Measurements from ENCODE around the gene CKAP2L. TPM values are rescaled to one million over a fixed set of nuclear protein-coding genes. Genes with fewer than 3 reads are reported as not detected.
A peak's percentile ranks its signal among the peaks of the same experiment; 100 is the strongest.

CKAP2L gene
- total RNA-seq, 1 donor from 2014 or later, result 0.30 TPM

GRCh38 chr2:112793449-112793978 is 29.1 kb upstream of the CKAP2L start:
- ATAC-seq (ENCODE audit: poor library complexity) (peak; percentile 63), DNase-seq (no peak)
- intact Hi-C loops (cut with DNase I), result no loop called here

- intact Hi-C loops (cut with DNase I), result no loop called here
- no peak for DNase-seq
- no peak for ATAC-seq (ENCODE audit: poor library complexity)
These were observed 28.0 kb upstream of the CKAP2L start for GRCh38 chr2:112792419-112792818.

- intact Hi-C loops (cut with DNase I), result no loop called here
- ATAC-seq (ENCODE audit: poor library complexity), result no peak
- DNase-seq, result no peak
These were observed 27.4 kb upstream of the CKAP2L start for GRCh38 chr2:112791693-112792230.

- intact Hi-C loops (cut with DNase I), result no loop called here
- no peak for ATAC-seq (ENCODE audit: poor library complexity)
- no peak for DNase-seq
These were observed 26.6 kb upstream of the CKAP2L start for GRCh38 chr2:112791019-112791418.

GRCh38 chr2:112790305-112790704 is 25.9 kb upstream of the CKAP2L start:
- intact Hi-C loops (cut with DNase I), result no loop called here
- DNase-seq, result no peak
- no peak for ATAC-seq (ENCODE audit: poor library complexity)

GRCh38 chr2:112789186-112789585 is 24.8 kb upstream of the CKAP2L start:
- DNase-seq (no peak), ATAC-seq (ENCODE audit: poor library complexity) (no peak)
- intact Hi-C loops (cut with DNase I), result no loop called here

- ATAC-seq (ENCODE audit: poor library complexity), result no peak
- intact Hi-C loops (cut with DNase I), result no loop called here
- no peak for DNase-seq
These were observed 24.2 kb upstream of the CKAP2L start for GRCh38 chr2:112788653-112789052.

- no peak for ATAC-seq (ENCODE audit: poor library complexity)
- DNase-seq, result no peak
- intact Hi-C loops (cut with DNase I), result no loop called here
These were observed 23.5 kb upstream of the CKAP2L start for GRCh38 chr2:112787729-112788393.

GRCh38 chr2:112787294-112787693 is 22.9 kb upstream of the CKAP2L start:
- intact Hi-C loops (cut with DNase I), result no loop called here
- DNase-seq, result no peak
- ATAC-seq (ENCODE audit: poor library complexity), result no peak

GRCh38 chr2:112784199-112785189 is 20.1 kb upstream of the CKAP2L start, which contains the start of gene IL1A:
IL1A (minus strand) TSS chr2:112784493; CDS start chr2:112783770, 723 bp downstream.
- no peak for DNase-seq
- intact Hi-C loops (cut with DNase I), result no loop called here
- no peak for ATAC-seq (ENCODE audit: poor library complexity)

GRCh38 chr2:112783187-112783714 is 18.8 kb upstream of the CKAP2L start:
- ATAC-seq (ENCODE audit: poor library complexity) (no peak), DNase-seq (no peak)
- intact Hi-C loops (cut with DNase I), result no loop called here

GRCh38 chr2:112782234-112782799 is 17.9 kb upstream of the CKAP2L start:
- intact Hi-C loops (cut with DNase I), result no loop called here
- DNase-seq (no peak), ATAC-seq (ENCODE audit: poor library complexity) (no peak)

- intact Hi-C loops (cut with DNase I), result no loop called here
- no peak for DNase-seq
- ATAC-seq (ENCODE audit: poor library complexity), result no peak
These were observed 15.2 kb upstream of the CKAP2L start for GRCh38 chr2:112779598-112779997.

GRCh38 chr2:112777036-112777435 is 12.6 kb upstream of the CKAP2L start:
- DNase-seq (no peak), ATAC-seq (ENCODE audit: poor library complexity) (no peak)
- intact Hi-C loops (cut with DNase I), result no loop called here

GRCh38 chr2:112776113-112776512 is 11.7 kb upstream of the CKAP2L start:
- intact Hi-C loops (cut with DNase I), result no loop called here
- DNase-seq (no peak), ATAC-seq (ENCODE audit: poor library complexity) (no peak)

GRCh38 chr2:112774536-112775285 is 10.3 kb upstream of the CKAP2L start:
- ATAC-seq (ENCODE audit: poor library complexity), result no peak
- no peak for DNase-seq
- intact Hi-C loops (cut with DNase I), result no loop called here

GRCh38 chr2:112773556-112773955 is 9.1 kb upstream of the CKAP2L start:
- intact Hi-C loops (cut with DNase I), result no loop called here

GRCh38 chr2:112772911-112773475 is 8.6 kb upstream of the CKAP2L start:
- no peak for DNase-seq
- ATAC-seq (ENCODE audit: poor library complexity), result no peak
- intact Hi-C loops (cut with DNase I), result no loop called here

More at GRCh38 chr2:112773556-112773955, 9.1 kb upstream of the CKAP2L start:
- ATAC-seq (ENCODE audit: poor library complexity) (no peak), DNase-seq (no peak)
